ENCODE measurements around the gene PMEPA1.
"Not testable (repeated sequence)": the region's sequence is repeated elsewhere in the genome, so short reads cannot be mapped to it uniquely, and the experiment has no call there.

The PMEPA1 gene

GRCh38 chr20:57648878-57649616 lies 60.8 kb downstream of the PMEPA1 start:
- DNase-seq = no peak

DNA sequence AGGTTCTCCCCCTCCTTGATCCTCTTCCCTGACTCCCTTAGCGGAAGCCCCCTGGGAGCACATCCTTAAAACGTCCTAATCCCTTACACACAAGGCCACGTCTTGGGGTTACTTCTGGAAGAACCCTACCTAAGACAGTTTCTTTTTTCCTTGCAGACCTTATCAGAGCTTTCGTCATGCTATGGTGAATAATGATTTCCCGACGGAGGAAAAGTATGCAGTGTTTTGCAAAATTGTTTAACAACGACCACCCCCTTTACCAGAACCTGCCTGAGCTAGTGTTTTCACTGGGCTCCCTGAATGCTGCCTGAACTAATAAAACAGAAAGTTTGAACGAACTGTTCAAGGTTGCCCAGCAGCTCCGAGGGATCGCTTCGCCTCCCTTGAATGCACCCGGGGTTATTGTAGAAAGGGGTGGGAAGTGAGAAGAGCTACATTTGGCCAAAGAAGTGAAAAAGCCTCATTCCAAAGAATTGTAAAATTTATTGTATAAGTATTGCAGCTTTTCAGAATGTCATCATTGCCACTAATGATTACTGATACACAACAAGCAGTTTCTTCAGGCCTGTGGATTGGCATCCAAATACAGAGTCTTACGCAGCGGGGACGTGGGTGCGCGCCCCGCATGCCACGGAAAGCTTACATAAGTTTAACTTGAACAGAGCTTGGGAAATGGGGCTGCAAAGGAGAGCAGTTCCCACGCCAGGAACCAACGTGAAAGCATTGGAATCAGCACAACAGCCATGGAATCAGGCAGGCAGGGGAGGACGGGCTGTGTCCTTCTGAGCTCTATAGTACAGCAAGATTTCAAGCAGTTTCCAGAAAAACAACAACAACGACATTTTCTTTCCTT lies 61.7 kb downstream of the PMEPA1 start:
- no peak for DNase-seq

DNA sequence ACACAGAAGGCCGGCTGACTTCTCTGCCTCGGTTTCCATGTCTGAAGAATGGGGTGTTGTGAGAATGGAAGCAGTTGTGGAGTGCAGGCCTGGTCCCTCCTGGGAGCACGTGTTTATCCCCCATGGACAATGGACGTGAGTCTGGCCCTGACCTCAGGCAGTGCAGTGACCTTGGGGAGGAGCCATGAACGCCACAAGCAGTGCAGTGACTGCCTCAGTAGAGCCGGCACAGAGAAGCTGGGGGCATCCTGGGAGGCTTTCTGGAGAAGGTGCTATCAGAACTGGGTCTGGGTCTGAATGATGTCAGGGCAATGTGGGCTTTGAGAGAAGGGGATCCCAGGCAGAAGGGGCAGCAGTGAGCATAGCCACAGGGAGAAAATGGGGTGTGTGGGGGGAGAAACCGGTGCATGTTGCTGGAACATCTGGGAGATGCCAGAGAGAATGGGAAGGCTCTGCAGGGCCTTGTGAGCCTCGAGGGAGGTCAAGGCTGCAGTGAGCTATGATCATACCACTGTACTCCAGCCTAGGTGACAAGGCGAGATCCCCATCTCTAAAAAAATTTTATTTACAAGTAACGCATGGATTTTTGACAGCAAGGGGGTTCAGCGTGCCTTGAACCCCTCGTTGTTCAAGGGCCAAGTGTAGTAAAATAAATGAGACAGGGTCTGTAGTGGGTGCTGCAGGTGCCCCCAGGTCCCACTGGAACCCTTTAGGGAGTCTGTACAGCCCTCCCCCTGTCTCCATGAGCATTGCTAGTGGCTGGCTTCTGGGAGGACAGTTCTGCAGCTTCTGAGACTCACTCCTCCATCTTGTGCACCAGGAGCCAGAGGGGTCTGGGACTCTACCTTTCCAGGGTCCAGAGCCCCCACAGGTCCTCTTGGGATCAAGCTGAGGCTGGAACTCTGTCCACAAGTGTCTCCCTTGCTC lies 62.5 kb downstream of the PMEPA1 start:
- no peak for DNase-seq

DNA sequence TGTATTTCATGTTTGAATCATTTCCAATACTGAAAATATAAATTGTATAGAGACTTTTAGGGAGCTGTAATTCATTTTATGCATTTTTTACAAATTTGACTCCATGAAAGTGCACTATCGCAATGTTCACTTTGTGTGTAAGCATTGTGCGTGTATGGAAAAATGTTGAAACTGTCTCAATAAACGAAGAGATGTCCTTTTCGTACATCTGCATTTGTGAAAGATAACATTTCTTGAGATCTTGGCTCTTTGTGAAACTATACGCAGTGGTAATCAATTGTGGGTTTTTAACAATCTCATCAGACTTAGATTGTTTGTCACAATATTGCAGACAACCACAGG lies 70.9 kb downstream of the PMEPA1 start:
- no peak for DNase-seq

DNA sequence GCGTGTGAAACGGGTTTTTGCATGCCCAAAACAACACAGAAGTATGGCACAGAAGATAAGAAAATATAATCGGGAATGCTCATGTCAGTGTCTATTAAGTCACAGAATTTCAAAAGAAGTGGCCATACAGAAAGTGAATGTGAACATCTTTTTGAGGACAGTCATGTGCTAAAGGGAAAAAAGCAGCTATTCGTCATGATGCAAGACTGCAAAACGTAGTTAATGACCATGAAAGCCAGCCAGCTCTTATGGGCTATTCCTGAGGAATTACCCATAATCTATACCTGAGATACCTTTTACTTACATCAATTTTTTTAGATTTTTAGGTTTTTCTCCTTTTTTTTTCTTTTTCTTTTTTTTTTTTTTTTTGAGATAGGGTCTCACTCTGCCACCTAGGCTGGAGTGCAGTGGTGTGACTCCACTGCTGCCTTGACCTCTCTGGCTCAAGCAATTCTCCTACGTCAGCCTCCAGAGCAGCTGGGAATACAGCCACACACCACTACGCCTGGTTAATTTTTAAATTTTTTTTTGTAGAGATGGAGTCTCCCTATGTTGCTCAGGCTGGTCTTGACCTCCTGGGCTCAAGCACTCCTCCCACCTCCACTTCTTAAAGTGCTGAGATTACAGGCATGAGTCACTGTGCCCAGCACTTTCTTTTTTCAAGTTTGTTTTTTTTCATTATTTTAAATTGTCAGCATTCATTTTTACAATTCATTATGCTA lies 71.5 kb downstream of the PMEPA1 start:
- no peak for DNase-seq

- DNase-seq = no peak
These were observed 75.8 kb downstream of the PMEPA1 start for GRCh38 chr20:57633945-57634491.

DNA sequence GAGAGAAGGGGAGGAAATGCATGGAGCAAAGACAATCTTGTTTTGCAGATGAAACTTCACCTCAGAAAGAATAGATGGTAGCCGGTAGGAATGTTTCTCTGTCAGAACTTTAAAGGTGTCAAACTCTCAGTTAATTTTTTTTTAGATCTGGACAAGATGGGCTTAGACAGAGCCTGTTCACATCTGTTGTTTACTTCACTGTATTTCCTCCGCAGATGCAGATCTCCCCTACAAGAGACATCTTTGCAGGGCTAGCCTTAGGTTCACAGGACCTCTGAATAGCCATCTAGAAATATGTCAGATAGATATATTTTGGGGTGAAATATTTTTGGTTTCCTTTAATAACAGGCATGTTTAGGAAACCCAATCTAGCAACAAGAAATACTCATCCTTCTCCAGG lies 77.5 kb downstream of the PMEPA1 start:
- DNase-seq = no peak

DNA sequence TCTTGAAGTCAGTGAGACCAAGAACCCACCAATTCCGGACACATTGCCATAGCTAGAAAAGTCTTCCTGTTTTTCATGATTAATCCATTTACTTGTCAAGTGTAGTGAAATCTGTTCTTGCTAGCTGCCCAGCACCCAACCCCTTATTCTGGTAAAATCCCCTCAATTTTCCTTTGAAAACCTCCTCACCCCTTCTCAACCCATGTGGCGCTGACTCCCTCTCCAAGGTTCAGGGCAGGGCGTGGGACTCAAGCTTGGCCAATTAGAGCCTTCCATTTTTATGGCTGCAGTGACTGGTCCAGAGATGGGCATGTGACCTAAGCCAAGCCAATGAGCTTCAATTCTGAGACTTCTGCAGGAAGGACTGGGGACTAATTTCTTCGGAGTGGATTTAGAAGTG lies 79.8 kb downstream of the PMEPA1 start:
- DNase-seq = no peak

- DNase-seq = not testable (repeated sequence)
These were observed 80.3 kb downstream of the PMEPA1 start for GRCh38 chr20:57629491-57629901.

GRCh38 chr20:57628962-57629308 lies 80.9 kb downstream of the PMEPA1 start:
- DNase-seq = not testable (repeated sequence)

DNA sequence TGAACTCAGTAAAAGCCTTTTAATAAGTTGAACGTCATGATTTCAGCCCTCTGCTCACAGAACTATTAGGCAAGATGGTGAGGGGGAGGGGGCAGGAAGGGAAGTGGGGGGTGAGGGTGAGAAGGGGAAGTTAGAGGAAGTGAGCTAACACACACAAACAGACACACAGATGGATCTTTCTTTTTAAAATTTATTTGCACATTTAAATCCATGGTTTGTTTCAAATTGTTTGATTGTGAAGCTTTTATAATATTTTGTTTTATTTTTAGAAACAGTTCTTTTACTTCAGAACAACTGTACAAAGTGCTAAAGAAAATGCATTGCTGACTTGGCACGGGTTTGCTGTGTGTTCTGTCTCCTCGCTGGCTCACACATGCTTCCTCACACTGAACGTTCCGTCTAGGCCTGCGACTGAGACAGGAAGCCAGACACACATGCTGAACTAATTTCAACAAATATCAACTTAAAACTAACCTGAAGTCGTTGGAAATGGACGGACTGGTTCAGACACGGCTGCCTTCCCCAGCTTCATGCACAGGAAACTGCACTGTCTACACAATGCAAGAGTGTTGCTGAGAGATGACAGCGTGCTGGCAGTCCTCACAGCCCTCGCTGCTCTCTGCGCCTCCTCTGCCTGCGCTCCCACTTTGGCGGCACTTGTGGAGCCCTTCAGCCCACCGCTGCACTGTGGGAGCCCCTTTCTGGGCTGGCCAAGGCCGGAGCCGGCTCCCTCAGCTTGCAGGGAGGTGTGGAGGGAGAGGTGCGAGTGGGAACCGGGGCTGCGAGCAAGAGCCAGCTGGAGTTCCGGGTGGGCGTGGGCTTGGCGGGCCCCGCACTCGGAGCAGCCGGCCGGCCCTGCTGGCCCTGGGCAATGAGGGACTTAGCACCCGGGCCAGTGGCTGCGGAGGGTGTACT lies 81.5 kb downstream of the PMEPA1 start:
- no peak for DNase-seq

- DNase-seq = no peak
These were observed 82.5 kb downstream of the PMEPA1 start for GRCh38 chr20:57627339-57627738.

- no peak for DNase-seq
These were observed 83.8 kb downstream of the PMEPA1 start for GRCh38 chr20:57625978-57626377.

- DNase-seq = no peak
These were observed 84.4 kb downstream of the PMEPA1 start for GRCh38 chr20:57625181-57625958.

DNA sequence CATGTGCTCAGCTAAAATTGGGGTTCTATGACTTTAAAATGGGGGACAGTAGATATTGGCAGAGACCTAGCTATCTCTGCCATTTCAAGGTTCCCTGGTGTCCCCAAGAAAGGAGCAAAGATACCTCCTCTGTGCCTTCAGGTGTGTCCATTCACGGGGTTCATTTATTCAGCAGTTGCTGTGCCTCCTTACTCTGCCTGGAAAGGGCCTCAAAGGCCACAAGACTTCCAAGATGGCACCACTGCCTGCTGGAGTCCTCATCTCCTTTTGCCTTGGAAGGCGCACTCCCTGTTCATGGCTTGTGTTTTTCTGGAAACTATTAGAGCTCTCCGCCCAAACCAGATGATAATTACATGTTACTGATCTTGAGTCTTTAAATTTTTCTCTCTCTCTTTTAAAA lies 85.7 kb downstream of the PMEPA1 start:
- no peak for DNase-seq

GRCh38 chr20:57622579-57623381 lies 87.0 kb downstream of the PMEPA1 start:
- no peak for DNase-seq

DNA sequence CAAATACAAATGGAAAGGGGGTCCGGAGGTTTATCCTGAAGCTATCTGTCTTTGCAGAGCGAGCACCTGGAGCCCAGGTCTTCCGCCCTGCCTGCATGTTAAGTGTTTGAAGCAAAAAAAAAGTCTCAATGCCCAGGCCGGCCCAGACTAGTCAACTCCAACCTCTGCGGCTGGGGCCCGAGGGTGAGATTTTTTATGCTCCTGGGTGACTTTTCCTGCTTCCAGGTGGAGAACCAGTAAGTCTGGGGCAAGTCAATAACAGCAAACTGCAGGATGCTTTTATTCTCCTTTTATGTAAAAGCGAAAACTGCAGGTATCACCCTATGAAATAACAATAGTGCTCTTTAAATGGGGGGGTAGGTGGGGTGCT lies 87.6 kb downstream of the PMEPA1 start:
- no peak for DNase-seq

DNA sequence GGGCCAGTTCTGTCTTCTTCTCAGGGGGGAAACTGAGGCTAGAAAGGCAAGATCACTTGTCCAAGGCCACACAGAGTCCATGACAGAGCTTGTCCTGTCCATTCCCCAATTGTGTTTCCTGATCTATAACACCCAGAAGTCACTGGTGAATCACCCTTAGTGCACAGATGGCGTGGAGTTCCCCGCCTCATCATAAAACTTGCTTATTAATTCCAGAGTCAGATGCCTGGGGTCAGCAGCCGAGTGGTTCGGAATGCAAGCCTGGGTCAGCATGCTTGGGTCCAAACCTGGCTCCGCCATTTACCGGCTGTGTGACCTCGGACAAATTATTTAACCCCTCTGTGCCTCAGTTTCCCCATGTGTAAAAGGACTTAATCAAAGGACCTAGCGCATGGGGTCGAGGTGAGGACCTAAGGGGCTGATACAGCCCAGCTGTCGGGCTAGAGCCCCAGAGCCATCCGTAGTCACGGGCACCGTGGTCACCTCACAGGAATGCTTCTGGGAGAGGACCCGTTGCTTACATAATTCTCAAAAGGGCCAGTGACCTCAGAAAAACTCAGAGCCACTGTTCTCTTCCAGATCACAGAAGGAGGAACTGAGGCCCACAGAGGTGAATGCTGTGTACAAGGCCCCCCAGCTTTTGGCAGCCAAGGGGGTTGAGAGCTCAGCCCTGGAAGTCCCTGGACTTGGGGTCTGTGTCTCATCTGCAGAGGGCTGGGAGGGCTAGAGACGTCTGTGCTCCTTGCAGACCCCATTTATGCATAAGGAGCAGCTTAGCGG lies 88.2 kb downstream of the PMEPA1 start:
- DNase-seq = no peak

DNA sequence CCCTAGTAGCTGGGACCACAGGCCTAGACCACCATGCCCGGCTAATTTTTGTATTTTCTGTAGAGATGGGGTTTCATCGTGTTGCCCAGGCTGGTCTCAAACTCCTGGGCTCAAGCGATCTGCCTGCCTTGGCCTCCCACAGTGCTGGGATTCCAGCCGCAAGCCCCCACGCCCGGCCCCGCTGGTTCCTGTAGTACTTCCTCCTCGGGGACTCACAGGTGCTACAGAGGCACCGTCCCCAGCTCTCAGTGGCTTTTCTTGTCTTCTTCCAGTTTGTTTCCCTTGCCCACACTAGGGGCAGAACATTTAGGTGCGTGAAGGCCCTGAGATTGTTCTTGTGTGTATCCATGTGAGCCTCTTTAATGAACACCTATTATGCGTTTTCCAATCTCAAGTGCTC lies 88.8 kb downstream of the PMEPA1 start:
- DNase-seq = no peak
